ENCODE measurements around the gene SLC22A3.
"Not testable (repeated sequence)": the region's sequence is repeated elsewhere in the genome, so short reads cannot be mapped to it uniquely, and the experiment has no call there.

- TF ChIP-seq, protein P1, sequence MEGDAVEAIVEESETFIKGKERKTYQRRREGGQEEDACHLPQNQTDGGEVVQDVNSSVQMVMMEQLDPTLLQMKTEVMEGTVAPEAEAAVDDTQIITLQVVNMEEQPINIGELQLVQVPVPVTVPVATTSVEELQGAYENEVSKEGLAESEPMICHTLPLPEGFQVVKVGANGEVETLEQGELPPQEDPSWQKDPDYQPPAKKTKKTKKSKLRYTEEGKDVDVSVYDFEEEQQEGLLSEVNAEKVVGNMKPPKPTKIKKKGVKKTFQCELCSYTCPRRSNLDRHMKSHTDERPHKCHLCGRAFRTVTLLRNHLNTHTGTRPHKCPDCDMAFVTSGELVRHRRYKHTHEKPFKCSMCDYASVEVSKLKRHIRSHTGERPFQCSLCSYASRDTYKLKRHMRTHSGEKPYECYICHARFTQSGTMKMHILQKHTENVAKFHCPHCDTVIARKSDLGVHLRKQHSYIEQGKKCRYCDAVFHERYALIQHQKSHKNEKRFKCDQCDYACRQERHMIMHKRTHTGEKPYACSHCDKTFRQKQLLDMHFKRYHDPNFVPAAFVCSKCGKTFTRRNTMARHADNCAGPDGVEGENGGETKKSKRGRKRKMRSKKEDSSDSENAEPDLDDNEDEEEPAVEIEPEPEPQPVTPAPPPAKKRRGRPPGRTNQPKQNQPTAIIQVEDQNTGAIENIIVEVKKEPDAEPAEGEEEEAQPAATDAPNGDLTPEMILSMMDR (IDR thresholded peaks at IDR 0.05; ENCODE audit: insufficient read depth, low read depth, low read length): not testable (repeated sequence)
- TF ChIP-seq EZH2 (IDR thresholded peaks at IDR 0.05; ENCODE audit: insufficient read depth, low read length): not testable (repeated sequence)
These were observed 127.9 kb downstream of the SLC22A3 start for GRCh38 chr6:160476056-160476455.
